Tibial artery (tissue), 4 donors: ENCODE measurements around the gene SORCS2.

Source experiments
- DNase-seq, 2 donors: peaks; one replicate each; pipeline ENCODE4 v3.0.0-alpha.2; 2019
- H3K27ac ChIP-seq, 2 donors: fragments of 200-600 bp; sonication (generic) in 1 of 2; 1 replicate in 1 of 2; 2 replicates in 1 of 2; pipeline ENCODE4 v1.5.1; 2018 to 2019; ENCODE audit warnings: mild to moderate bottlenecking in 1 of 2
- H3K27me3 ChIP-seq, 2 donors: fragments of 200-600 bp; sonication (generic) in 1 of 2; one replicate each; pipeline versions ENCODE4 v1.5.1 to v1.6.0; 2016 to 2019
- H3K36me3 ChIP-seq, 3 donors: fragments of 200-600 bp; sonication (generic) in 2 of 3; one replicate each; pipeline ENCODE4 v1.5.1; 2016 to 2019; ENCODE audit warnings: mild to moderate bottlenecking in 2 of 3
- H3K4me1 ChIP-seq, 4 donors: fragments of 200-600 bp; sonication (generic) in 2 of 4; 1 replicate in 3 of 4; 2 replicates in 1 of 4; pipeline ENCODE4 v1.5.1; 2016 to 2019
- H3K4me3 ChIP-seq, 2 donors: fragments of 200-600 bp; sonication (generic) in 1 of 2; 1 replicate in 1 of 2; 2 replicates in 1 of 2; pipeline ENCODE4 v1.5.1; 2018 to 2019; ENCODE audit warnings: mild to moderate bottlenecking in 2 of 2
- H3K9me3 ChIP-seq, 3 donors: fragments of 200-600 bp; sonication (generic) in 1 of 3; one replicate each; pipeline ENCODE4 v1.5.1; 2016 to 2019
- CTCF ChIP-seq, 2 experiments: fragments of 200-600 bp in 1 of 2; fragments of 450-650 bp in 1 of 2; IDR thresholded peaks; one replicate each; pipeline ENCODE4 v1.5.1; 2017 to 2019; ENCODE audit warnings: antibody characterized with exemption in 2 of 2, mild to moderate bottlenecking in 1 of 2, moderate library complexity in 1 of 2
- intact Hi-C: fragments of 100-400 bp; cut with DNase I; formaldehyde crosslinking; loops from one replicate; pipeline ENCODE4 v1.15.0; 2023; ENCODE audit warnings: low total_unique reads

SORCS2 gene

GRCh38 chr4:7248857-7249256, 56.5 kb downstream of the SORCS2 start:
- Histone ChIP-seq H3K4me3 (no peak overlapping the region), H3K27ac (no peak overlapping the region), H3K9me3 (no peaks in the 10 kb centered on the region), H3K27me3 (no peaks in the 10 kb centered on the region), H3K4me1 (peaks cover 0 to 26% (median 19%) of the 10 kb centered on the region in 4 donors), H3K36me3 (no peaks in the 10 kb centered on the region)
- DNase-seq = no peak
- intact Hi-C loops = no loop called here
- TF ChIP-seq CTCF (IDR thresholded peaks at IDR 0.05) = no peak

GRCh38 chr4:7251321-7251720, 59.0 kb downstream of the SORCS2 start:
- DNase-seq = no peak
- no peak for TF ChIP-seq CTCF (IDR thresholded peaks at IDR 0.05)
- no peaks in the 10 kb centered on the region for H3K9me3 ChIP-seq
- no peak overlapping the region for H3K4me3 ChIP-seq
- peaks cover 0 to 37% (median 17%) of the 10 kb centered on the region in 4 donors for H3K4me1 ChIP-seq
- H3K36me3 ChIP-seq = no peaks in the 10 kb centered on the region
- peaks cover 0 to 9% of the 10 kb centered on the region in 2 donors for H3K27me3 ChIP-seq
- intact Hi-C loops = no loop called here
- H3K27ac ChIP-seq = no peak overlapping the region

GRCh38 chr4:7252051-7252450, 59.7 kb downstream of the SORCS2 start:
- Histone ChIP-seq H3K27me3 (peaks cover 0 to 13% of the 10 kb centered on the region in 2 donors), H3K9me3 (no peaks in the 10 kb centered on the region), H3K36me3 (no peaks in the 10 kb centered on the region), H3K27ac (no peak overlapping the region), H3K4me3 (no peak overlapping the region), H3K4me1 (peaks cover 0 to 45% (median 23%) of the 10 kb centered on the region in 4 donors)
- intact Hi-C loops = no loop called here
- DNase-seq = no peak
- TF ChIP-seq CTCF (IDR thresholded peaks at IDR 0.05) = no peak

GRCh38 chr4:7252510-7253340, 60.4 kb downstream of the SORCS2 start:
- intact Hi-C loops = no loop called here

GRCh38 chr4:7253341-7253700, 61.0 kb downstream of the SORCS2 start:
- no peak overlapping the region for H3K27ac ChIP-seq
- H3K9me3 ChIP-seq = no peaks in the 10 kb centered on the region
- no peaks in the 10 kb centered on the region for H3K36me3 ChIP-seq
- TF ChIP-seq CTCF (IDR thresholded peaks at IDR 0.05) = no peak
- H3K27me3 ChIP-seq = peaks cover 0 to 21% of the 10 kb centered on the region in 2 donors
- H3K4me1 ChIP-seq = peaks cover 0 to 47% (median 25%) of the 10 kb centered on the region in 4 donors
- no peak for DNase-seq
- H3K4me3 ChIP-seq = no peak overlapping the region
- intact Hi-C loops = no loop called here

More at GRCh38 chr4:7252510-7253340, 60.4 kb downstream of the SORCS2 start:
- Histone ChIP-seq H3K9me3 (no peaks in the 10 kb centered on the region), H3K27ac (no peak overlapping the region), H3K4me1 (peaks cover 0 to 47% (median 25%) of the 10 kb centered on the region in 4 donors), H3K36me3 (no peaks in the 10 kb centered on the region), H3K4me3 (no peak overlapping the region), H3K27me3 (peaks cover 0 to 19% of the 10 kb centered on the region in 2 donors)
- no peak for TF ChIP-seq CTCF (IDR thresholded peaks at IDR 0.05)
- no peak for DNase-seq
